HG03066 (cell line): Measurements from ENCODE around the gene KCNJ11.

ENCODE experiments used
- ATAC-seq: cut with Tn5 transposase; IDR thresholded peaks from one replicate; pipeline ENCODE4 v1.9.1; 2021; ENCODE audit warnings: low read depth; ENCODE audit not compliant: unreplicated experiment

KCNJ11 gene

GRCh38 chr11:17369684-17370243 is 18.7 kb downstream of the KCNJ11 start:
- ATAC-seq = no peak

GRCh38 chr11:17369094-17369493 is 19.4 kb downstream of the KCNJ11 start:
- no peak for ATAC-seq

GRCh38 chr11:17368551-17368950 is 19.9 kb downstream of the KCNJ11 start:
- ATAC-seq = no peak

GRCh38 chr11:17366495-17366894 is 22.0 kb downstream of the KCNJ11 start:
- ATAC-seq = no peak

- ATAC-seq = no peak
These were observed 33.9 kb downstream of the KCNJ11 start for GRCh38 chr11:17354601-17354991.

GRCh38 chr11:17353821-17354600 is 34.4 kb downstream of the KCNJ11 start:
- ATAC-seq = no peak

- ATAC-seq = no peak
These were observed 35.3 kb downstream of the KCNJ11 start for GRCh38 chr11:17352950-17353820.

GRCh38 chr11:17351510-17352176 is 36.8 kb downstream of the KCNJ11 start, which contains the start of gene NCR3LG1:
Gene NCR3LG1, plus strand, starts transcription at chr11:17351800. Its CDS starts 170 bp downstream, at chr11:17351970.
- ATAC-seq = no peak

- no peak for ATAC-seq
These were observed 37.3 kb downstream of the KCNJ11 start for GRCh38 chr11:17351172-17351509.

- ATAC-seq = no peak
These were observed 37.8 kb downstream of the KCNJ11 start for GRCh38 chr11:17350455-17351171.

GRCh38 chr11:17347676-17348075 is 40.8 kb downstream of the KCNJ11 start:
- no peak for ATAC-seq

- ATAC-seq = no peak
These were observed 44.6 kb downstream of the KCNJ11 start for GRCh38 chr11:17343907-17344306.

- ATAC-seq = no peak
These were observed 45.2 kb downstream of the KCNJ11 start for GRCh38 chr11:17343257-17343656.
